Epithelial cell of proximal tubule (primary cell): ENCODE measurements around the gene CDH4. TPM values are rescaled to one million over a fixed set of nuclear protein-coding genes. Genes with fewer than 3 reads are reported as not detected.

Source experiments
- DNase-seq: peaks from one replicate; pipeline ENCODE4 v3.0.0-alpha.2; 2011; ENCODE audit warnings: low read depth
- H3K4me3 ChIP-seq: 2 replicates; pipeline ENCODE4 v1.5.1; 2011; ENCODE audit warnings: low read depth, mild to moderate bottlenecking, low read length
- CTCF ChIP-seq: conservative IDR thresholded peaks from 2 replicates; pipeline ENCODE4 v1.5.1; 2012; ENCODE audit warnings: low read depth, mild to moderate bottlenecking, low read length
- total RNA-seq: library from RNA; depleted of rRNA; stranded (reverse); fragments of >200 nt; gene quantifications from 2 replicates; pipeline ENCODE4 v1.2.3, GENCODE V29; 2015

The CDH4 gene
- total RNA-seq, 1 donor from 2014 or later = 17.1 TPM

- DNase-seq = no peak
Measured at GRCh38 chr20:61804752-61805295, 552.8 kb downstream of the CDH4 start.

GRCh38 chr20:61805365-61805764, 553.3 kb downstream of the CDH4 start:
- TF ChIP-seq CTCF = no peak
- no peak overlapping the region for H3K4me3 ChIP-seq
- no peak for DNase-seq

More at GRCh38 chr20:61804752-61805295, 552.8 kb downstream of the CDH4 start:
- H3K4me3 ChIP-seq = no peak overlapping the region
- no peak for TF ChIP-seq CTCF

- no peak for DNase-seq
- H3K4me3 ChIP-seq = no peak overlapping the region
- no peak for TF ChIP-seq CTCF
Measured at GRCh38 chr20:61805781-61806180, 553.7 kb downstream of the CDH4 start.

GRCh38 chr20:61806314-61806713, 554.3 kb downstream of the CDH4 start:
- no peak overlapping the region for H3K4me3 ChIP-seq
- no peak for TF ChIP-seq CTCF
- no peak for DNase-seq

GRCh38 chr20:61806995-61807394, 554.9 kb downstream of the CDH4 start:
- DNase-seq = no peak
- TF ChIP-seq CTCF = no peak

GRCh38 chr20:61807471-61808160, 555.6 kb downstream of the CDH4 start:
- TF ChIP-seq CTCF = no peak
- no peak overlapping the region for H3K4me3 ChIP-seq
- no peak for DNase-seq

More at GRCh38 chr20:61806995-61807394, 554.9 kb downstream of the CDH4 start:
- H3K4me3 ChIP-seq = no peak overlapping the region

GRCh38 chr20:61808447-61808846, 556.4 kb downstream of the CDH4 start:
- TF ChIP-seq CTCF = no peak
- H3K4me3 ChIP-seq = no peak overlapping the region

More at GRCh38 chr20:61808447-61808846, 556.4 kb downstream of the CDH4 start:
- no peak for DNase-seq
